Measurements from ENCODE around the gene MYH3. TPM values are rescaled to one million over a fixed set of nuclear protein-coding genes. Genes with fewer than 3 reads are reported as not detected.

The MYH3 gene
- polyA plus RNA-seq, 1 donor (not counting 4 experiments of a cell fraction or from before 2014, with no cell fraction given): 0.83 TPM

- peaks cover 0 to 4% of the 10 kb centered on the region in 2 experiments for H3K36me3 ChIP-seq (ENCODE audit: control insufficient read depth in 2 of 2, extremely low read depth in 1 of 2, insufficient read depth in 2 of 2, low read length in 2 of 2)
- H2AFZ ChIP-seq (ENCODE audit: control insufficient read depth, low read length): no peak overlapping the region
- H3K27ac ChIP-seq (ENCODE audit: control insufficient read depth, insufficient read depth, low read length): no peak overlapping the region
- H3K27me3 ChIP-seq (ENCODE audit: control insufficient read depth, extremely low read depth, insufficient read depth, low read length): no peaks in the 10 kb centered on the region
- H3K4me3 ChIP-seq (ENCODE audit: control insufficient read depth in 2 of 3, extremely low read depth in 1 of 3, insufficient read depth in 2 of 3, low read depth in 1 of 3, low read length in 3 of 3): no peak overlapping the region
- dilution Hi-C loops (cut with MboI; ENCODE audit: extremely low pct_ligation_motif_present, low sequenced_read_pairs): no loop called here
- H3K4me1 ChIP-seq (ENCODE audit: control insufficient read depth, extremely low read depth, insufficient read depth, low read length): no peaks in the 10 kb centered on the region
- TF ChIP-seq, protein P1, sequence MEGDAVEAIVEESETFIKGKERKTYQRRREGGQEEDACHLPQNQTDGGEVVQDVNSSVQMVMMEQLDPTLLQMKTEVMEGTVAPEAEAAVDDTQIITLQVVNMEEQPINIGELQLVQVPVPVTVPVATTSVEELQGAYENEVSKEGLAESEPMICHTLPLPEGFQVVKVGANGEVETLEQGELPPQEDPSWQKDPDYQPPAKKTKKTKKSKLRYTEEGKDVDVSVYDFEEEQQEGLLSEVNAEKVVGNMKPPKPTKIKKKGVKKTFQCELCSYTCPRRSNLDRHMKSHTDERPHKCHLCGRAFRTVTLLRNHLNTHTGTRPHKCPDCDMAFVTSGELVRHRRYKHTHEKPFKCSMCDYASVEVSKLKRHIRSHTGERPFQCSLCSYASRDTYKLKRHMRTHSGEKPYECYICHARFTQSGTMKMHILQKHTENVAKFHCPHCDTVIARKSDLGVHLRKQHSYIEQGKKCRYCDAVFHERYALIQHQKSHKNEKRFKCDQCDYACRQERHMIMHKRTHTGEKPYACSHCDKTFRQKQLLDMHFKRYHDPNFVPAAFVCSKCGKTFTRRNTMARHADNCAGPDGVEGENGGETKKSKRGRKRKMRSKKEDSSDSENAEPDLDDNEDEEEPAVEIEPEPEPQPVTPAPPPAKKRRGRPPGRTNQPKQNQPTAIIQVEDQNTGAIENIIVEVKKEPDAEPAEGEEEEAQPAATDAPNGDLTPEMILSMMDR (optimal IDR thresholded peaks at IDR 0.05 in 1 of 3, IDR thresholded peaks at IDR 0.05 in 1 of 3, conservative IDR thresholded peaks at IDR 0.05 in 1 of 3; ENCODE audit: extremely low read depth in 1 of 3, insufficient read depth in 2 of 3, low read length in 3 of 3): no peak
- no peak for TF ChIP-seq EZH2 (IDR thresholded peaks at IDR 0.05; ENCODE audit: low read length)
- H3K9me1 ChIP-seq (ENCODE audit: control insufficient read depth, extremely low read depth, insufficient read depth, low read length): no peaks in the 10 kb centered on the region
- H4K20me1 ChIP-seq (ENCODE audit: control insufficient read depth, extremely low read depth, insufficient read depth, low read length): no peaks in the 10 kb centered on the region
- H3K9me3 ChIP-seq (ENCODE audit: control insufficient read depth, low read depth, low read length): no peaks in the 10 kb centered on the region
- FAIRE-seq (no peak), DNase-seq (ENCODE audit: low read depth, low spot score) (no peak)
- no peak overlapping the region for H3K4me2 ChIP-seq (ENCODE audit: control insufficient read depth, extremely low read depth, insufficient read depth, low read depth, low read length)
- no peaks in the 10 kb centered on the region for H3K79me2 ChIP-seq (ENCODE audit: control insufficient read depth, insufficient read depth, low read length)
- H3K9ac ChIP-seq (ENCODE audit: control insufficient read depth, extremely low read depth, insufficient read depth, low read length): no peak overlapping the region
These were observed 16.6 kb downstream of the MYH3 start for GRCh38 chr17:10640475-10640874.

- FAIRE-seq: no peak
- Histone ChIP-seq H3K27me3 (ENCODE audit: control insufficient read depth, extremely low read depth, insufficient read depth, low read length) (no peaks in the 10 kb centered on the region), H3K36me3 (ENCODE audit: control insufficient read depth in 2 of 2, extremely low read depth in 1 of 2, insufficient read depth in 2 of 2, low read length in 2 of 2) (peaks cover 0 to 6% of the 10 kb centered on the region in 2 experiments)
These were observed 19.0 kb downstream of the MYH3 start for GRCh38 chr17:10638151-10638550.

More at GRCh38 chr17:10638151-10638550, 19.0 kb downstream of the MYH3 start:
- no peak overlapping the region for H3K9ac ChIP-seq (ENCODE audit: control insufficient read depth, extremely low read depth, insufficient read depth, low read length)
- H3K4me3 ChIP-seq (ENCODE audit: control insufficient read depth in 2 of 3, extremely low read depth in 1 of 3, insufficient read depth in 2 of 3, low read depth in 1 of 3, low read length in 3 of 3): no peak overlapping the region
- dilution Hi-C loops (cut with MboI; ENCODE audit: extremely low pct_ligation_motif_present, low sequenced_read_pairs): no loop called here
- no peaks in the 10 kb centered on the region for H4K20me1 ChIP-seq (ENCODE audit: control insufficient read depth, extremely low read depth, insufficient read depth, low read length)
- no peak overlapping the region for H3K4me2 ChIP-seq (ENCODE audit: control insufficient read depth, extremely low read depth, insufficient read depth, low read depth, low read length)
- TF ChIP-seq, protein P1 (optimal IDR thresholded peaks at IDR 0.05 in 1 of 3, IDR thresholded peaks at IDR 0.05 in 1 of 3, conservative IDR thresholded peaks at IDR 0.05 in 1 of 3; ENCODE audit: extremely low read depth in 1 of 3, insufficient read depth in 2 of 3, low read length in 3 of 3): no peak
- no peak for TF ChIP-seq EZH2 (IDR thresholded peaks at IDR 0.05; ENCODE audit: low read length)
- no peak overlapping the region for H3K27ac ChIP-seq (ENCODE audit: control insufficient read depth, insufficient read depth, low read length)
- H3K9me3 ChIP-seq (ENCODE audit: control insufficient read depth, low read depth, low read length): no peaks in the 10 kb centered on the region
- H3K4me1 ChIP-seq (ENCODE audit: control insufficient read depth, extremely low read depth, insufficient read depth, low read length): no peaks in the 10 kb centered on the region
- no peak for DNase-seq (ENCODE audit: low read depth, low spot score)
- H2AFZ ChIP-seq (ENCODE audit: control insufficient read depth, low read length): no peak overlapping the region
- no peaks in the 10 kb centered on the region for H3K9me1 ChIP-seq (ENCODE audit: control insufficient read depth, extremely low read depth, insufficient read depth, low read length)
- no peaks in the 10 kb centered on the region for H3K79me2 ChIP-seq (ENCODE audit: control insufficient read depth, insufficient read depth, low read length)
